HG02571 (cell line): Measurements from ENCODE around the gene TAF6.

Experiments
- ATAC-seq: cut with Tn5 transposase; IDR thresholded peaks from one replicate; pipeline ENCODE4 v1.9.1; 2021; ENCODE audit warnings: mild to moderate bottlenecking, moderate library complexity; ENCODE audit not compliant: unreplicated experiment

Gene TAF6

DNA sequence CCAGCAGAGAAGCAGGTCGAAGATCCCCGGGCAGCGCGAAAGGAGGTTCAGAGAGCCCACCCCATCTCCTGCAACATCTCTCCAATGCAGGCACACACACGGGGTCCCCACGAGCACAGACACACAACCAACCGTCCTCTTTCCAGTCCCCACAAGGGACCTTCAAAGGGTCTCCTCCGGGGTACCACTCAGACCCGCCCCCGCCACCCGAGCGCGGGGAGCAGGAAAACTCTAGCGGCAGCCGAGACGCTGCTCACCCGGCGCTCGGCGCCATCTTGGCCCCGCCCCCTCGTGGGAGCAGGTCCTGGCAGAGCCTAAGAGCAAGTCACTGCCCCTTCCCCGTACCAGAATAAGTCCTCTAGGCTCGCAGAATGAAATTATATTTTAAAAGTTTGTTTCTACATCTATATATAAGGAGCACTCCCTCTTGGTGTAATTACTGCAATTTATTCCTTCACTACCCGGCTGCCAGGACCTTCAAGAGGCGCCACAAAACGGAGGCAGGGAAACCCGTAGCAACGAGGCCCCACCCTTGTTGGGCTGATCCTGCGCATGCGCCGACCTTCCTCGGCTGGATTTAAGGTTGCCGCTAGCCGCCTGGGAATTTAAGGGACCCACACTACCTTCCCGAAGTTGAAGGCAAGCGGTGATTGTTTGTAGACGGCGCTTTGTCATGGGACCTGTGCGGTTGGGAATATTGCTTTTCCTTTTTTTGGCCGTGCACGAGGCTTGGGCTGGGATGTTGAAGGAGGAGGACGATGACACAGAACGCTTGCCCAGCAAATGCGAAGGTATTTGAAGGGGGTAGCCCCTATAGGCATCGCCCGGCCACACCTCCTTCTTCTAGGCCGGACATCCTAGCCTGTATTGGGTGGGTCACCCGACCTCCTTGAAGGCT is at the start of gene TAF6, which contains the start of gene CNPY4:
Gene TAF6, minus strand, starts transcription at position 287 of the 898 bp plus-strand sequence. CDS start 5,149 bp downstream, outside the sequence.
Gene CNPY4, plus strand, starts transcription at position 563 of the 898 bp plus-strand sequence. Its CDS starts 111 bp downstream, at position 674.
- peak; percentile 66 for ATAC-seq

DNA sequence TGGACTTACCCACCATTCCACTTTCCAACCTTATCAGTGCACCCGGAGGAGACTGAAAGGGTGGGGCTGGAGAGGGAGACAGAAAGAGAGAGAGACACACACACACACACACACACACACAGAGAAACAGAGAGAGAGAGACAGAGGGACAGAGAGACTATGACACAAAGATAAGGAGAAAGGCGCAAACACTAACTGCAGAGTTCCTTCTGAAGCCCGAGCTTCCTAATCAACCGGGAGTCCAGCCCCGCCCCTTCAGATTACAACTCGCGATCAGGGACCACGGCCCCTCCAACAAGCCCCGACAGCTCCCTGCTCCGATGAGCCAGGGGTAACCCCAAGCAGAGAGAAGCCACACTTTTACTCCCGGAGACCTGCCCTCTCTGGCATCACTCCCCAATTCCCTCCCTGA is 48.8 kb upstream of the TAF6 start:
- no peak for ATAC-seq

DNA sequence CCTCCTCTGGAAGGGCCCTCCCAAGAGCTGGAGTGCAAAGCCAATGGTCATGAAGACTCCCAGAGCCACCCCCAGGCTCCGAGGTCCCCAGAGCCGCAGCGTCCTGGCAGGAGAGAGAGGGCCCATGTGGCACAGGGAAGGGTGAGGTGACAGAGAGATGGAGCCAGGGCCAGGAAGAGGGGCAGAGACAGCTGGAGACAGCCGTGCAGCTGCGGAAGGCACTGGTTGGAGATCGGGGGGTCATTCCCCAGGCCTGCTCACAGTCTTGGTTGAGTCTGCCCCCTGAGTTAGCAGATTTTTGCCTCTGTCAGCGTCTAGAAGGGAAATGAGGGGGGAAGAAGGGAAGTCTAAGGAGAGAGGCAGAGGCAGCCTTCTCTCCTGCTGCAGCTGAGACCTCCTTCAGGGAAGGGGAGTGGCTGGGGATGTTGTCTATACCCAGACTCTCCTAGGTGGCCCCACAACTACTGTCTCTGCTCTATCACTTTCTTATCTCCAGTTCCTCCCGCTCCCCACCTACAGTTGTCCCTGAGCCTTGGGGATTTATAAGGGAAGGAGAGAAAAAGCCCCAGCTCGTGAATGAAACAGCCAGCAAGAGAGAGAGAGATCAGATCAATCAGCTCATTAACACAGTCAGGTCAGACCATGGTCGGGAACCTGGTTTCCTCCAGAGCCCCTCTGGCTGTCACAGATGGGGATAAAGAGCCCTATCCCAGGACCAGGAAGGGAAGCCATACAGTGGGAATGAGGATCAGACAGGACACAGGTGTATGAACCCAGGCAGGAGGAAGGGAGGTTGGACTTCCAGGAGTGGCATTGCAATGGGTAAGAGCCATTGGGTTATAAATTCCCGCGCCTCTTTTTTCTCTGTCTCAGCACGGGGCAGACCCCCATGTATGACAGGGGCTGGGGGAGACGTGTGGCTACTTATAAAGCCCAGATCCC is 48.1 kb upstream of the TAF6 start:
- no peak for ATAC-seq

DNA sequence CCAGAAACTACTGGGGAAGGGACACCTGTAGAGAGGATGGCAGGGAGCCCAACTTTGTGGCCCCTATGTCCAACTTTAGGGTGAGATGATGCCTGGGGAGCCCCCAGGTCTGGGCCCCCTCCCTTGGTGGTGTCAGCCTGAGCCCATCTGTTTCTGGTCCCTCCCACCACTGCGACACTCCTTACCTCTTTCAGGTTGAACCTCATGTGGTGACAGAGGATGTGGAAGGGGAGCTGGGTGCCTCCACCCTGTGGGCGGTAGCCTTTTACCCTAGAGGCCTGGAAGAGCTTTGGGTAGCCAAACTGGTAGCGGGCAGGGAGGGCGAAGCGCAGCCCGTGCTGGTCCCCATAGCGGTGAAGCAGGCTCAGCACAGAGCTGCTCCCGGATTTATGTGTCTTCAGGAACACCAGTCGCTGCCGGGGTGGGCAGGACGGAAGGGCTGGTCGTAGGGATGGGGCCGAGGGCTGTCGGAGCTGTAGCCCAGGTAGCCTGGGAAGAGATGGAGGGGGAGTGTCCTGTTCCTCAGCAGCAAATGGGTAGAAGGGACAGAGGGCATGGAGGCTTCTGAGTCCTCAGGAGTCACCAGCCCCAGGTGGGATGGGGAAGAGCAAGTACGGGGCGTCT is 47.3 kb upstream of the TAF6 start:
- no peak for ATAC-seq

DNA sequence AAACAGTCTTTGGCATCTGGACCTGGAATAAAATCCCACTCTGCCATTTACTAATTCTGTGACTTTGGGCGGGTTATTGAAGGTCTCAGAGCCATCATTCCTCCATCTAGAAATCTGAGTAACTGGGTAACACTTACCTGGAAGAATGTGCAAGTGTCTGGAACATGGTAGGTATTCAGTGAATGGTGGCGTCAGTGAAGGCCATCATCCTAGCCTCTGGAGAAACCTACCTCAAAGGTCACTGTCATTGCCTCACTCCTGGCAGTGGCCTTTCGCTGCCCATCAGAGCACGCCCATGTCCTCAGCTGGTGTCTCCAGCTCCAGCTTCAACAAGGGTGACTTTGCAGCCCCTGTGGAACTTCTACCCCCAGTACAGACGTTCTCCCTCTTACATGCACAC is 44.7 kb upstream of the TAF6 start:
- no peak for ATAC-seq

DNA sequence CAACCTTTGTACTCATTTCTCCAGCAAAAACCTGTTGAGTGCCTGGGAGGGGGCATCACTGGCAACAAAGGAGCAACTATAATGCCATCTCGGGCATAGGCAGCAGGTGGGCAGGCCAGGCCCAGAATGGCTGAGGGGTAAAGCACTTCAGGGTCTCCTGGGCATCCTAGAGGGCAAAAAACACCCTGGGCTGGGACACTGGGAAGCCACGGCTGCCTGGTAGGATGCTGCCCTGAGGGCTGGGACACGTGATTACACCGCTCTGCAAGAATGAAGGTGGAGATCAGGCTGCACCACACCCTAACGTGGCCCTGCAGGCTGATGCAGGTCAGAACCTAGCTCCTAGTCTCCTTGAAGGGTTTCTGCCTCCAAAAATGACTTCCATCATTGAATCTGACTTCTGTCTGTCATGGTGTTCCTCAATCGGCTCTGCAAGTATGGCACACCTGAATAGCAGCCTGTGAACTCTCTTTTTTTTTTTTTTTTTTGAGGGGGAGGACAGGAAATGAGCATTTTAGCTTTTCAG is 43.9 kb upstream of the TAF6 start:
- ATAC-seq = no peak

DNA sequence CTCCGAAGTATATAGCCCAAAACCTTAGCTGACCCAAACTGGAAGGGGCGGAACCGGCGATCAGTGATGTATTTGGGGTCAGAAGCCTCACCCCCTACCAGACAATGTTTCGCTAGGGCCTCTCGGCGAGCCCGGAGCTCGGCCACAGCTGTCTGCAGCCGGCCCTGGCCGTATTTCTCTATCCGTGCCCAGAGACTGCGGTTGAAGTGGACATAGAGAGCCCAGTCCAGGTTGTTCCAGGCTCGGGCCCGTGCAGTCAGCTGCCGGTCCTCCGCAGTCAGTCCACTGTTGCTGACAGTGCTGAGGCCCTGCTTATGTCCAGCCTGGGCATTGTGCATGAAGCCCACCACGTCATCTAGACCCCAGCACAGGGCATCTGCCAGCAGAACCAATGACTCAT is 40.9 kb upstream of the TAF6 start:
- ATAC-seq = no peak

DNA sequence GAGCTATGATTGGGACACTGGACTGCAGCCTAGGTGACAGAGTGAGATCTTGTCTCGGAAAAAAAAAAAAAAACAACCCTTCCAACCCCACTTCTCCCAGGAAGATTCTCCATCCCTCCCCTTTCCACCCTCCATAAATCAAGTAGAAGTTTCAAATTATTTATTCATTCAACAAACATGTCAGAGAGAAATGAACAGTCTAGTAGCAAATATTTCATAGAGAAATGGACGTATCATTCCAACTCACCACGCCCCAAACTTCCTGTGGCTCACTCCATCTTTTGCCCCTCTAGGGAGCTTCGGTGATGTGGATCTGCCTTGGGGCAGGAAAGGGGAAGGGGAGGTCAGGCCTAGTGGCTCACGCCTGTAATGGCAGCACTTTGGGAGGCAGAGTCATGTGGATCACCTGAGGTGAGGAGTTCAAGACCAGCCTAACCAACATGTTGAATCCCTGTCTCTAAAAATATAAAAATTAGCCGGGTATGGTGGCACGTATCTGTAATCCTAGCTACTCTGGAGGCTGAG is 40.0 kb upstream of the TAF6 start:
- no peak for ATAC-seq

DNA sequence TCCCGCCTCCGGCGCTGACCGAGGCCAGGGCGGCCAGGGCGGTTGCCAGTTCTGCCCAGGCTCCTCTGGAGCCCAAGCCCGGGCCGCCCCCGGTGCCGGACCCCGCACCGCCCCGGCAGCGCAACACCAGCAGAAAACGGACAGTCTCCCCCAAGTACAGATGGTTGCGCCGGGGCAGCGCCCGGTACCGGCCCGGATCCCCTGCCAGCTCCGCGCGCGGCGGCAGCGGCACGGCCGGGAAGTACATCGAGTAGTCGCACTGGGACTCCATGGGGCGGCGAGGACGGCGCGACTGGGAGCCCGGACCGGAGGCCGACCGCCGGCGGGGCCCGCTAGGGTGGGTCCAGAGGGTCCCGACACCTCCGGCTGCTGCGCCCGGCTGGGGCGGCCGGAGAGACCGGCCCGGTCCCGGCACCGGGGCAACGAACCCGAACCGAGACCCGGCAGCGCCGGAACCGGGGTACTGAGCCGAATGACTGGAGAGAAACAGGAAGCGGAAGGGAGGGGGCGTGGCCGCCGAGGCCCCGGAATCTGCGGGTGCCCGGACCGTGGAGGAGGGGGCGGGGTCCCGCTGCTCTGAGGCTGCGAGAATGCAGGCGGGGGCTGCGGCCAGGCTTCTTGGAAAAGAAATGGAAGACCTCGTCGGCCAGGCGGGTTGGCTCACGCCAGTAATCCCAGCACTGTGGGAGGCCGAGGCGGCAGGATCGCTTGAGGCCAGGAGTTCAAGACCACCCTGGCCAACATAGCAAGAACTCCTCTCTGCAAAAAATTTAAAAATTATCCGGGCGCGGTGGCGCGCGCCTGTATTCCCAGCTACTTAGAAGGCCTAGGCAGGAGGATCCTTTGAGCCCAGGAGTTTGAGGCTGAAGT is 39.3 kb upstream of the TAF6 start, which contains the start of gene TRAPPC14:
Gene TRAPPC14, minus strand, starts transcription at position 495 of the 870 bp plus-strand sequence. Its CDS starts 224 bp downstream, at position 271.
- peak; percentile 81 for ATAC-seq

DNA sequence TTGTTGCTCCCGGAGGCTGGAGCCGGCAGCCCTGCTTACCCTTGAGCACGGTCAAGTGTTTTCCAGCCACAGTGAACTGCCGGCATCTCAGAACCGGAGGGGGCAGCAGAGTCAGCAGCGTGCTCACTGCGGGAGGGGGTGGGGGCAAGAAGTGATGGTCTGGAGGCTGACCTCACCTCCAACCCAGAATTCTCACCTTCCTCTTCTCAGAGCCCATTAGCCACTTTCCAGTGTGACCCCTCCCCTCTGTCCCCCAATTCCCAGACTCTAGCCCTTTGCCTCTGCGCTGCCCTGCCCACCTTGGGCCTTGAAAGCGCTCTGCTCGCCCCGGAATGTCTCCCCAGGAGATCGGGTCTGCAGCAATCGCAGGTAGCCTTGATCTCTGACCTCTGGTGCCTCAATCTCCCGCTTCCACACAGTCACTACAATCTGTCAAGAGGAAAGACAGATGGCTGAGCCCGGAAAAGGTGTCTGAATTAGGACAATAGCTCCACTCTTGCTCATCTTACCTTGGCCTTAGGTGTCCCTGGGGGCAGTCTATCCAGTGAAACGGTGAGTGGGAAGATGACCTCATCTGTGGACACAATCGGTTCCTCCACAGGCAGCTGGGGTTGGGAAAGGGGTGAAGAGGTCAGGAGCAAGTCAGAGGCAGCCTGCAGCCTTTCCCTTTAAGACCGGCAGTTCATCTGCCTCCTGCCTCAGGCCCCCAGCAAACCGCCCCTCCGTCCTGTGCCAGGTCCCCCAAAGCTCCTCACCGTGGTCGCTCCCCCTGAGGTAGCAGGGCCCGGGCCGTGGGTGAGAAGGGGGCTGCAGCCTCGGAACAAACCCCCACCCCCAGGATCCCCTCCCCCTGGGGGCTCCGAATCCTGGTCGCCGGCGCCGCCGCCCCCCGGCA is 38.4 kb upstream of the TAF6 start:
- no peak for ATAC-seq

DNA sequence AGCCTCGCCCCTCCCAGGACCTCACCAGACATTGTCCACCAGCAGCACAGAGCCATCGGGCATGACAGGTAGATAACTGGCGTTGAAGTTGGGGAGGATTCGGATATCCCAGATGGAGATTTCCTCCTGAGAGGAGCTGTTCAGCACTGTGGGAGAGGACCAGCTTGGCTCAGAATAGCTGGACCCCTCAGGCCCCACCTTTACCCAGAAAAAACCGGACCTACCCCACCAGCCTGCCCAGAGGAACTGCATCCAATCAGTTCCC is 37.8 kb upstream of the TAF6 start:
- no peak for ATAC-seq

DNA sequence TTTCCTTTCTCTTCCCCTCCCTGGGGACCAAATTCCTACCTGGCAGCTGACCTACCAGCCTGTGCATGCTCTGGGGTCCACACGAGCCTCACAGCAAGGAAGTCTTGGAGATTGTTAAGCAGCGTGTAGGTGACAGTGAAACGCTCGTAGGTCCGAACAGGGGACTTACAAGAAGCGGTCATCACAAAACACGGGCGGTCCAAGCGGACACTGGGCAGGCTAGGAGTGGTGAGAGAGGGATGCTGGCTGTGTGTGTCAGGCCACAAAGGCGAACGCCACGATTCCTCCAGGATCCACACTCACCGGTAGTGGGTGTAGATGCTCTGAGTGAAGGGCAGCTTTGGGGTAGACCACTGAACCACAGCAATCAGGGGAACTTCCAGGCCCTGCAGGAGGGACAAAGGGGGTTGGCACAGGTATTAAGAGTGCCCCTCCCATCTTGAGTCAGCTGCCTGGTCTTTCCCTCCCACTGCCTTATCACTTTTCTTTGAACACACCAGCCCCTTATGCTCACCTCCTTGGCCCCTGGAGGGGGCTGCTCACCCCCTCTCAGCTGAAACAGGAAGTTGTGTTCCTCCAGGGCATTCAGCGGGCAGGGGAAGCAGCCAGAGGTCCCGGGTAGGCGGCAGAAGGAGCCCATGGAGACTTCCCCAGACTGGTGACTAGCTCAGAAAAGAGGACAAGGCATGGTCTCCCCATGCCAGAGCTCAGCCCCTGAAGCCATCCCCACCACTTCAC is 37.3 kb upstream of the TAF6 start:
- ATAC-seq = no peak

DNA sequence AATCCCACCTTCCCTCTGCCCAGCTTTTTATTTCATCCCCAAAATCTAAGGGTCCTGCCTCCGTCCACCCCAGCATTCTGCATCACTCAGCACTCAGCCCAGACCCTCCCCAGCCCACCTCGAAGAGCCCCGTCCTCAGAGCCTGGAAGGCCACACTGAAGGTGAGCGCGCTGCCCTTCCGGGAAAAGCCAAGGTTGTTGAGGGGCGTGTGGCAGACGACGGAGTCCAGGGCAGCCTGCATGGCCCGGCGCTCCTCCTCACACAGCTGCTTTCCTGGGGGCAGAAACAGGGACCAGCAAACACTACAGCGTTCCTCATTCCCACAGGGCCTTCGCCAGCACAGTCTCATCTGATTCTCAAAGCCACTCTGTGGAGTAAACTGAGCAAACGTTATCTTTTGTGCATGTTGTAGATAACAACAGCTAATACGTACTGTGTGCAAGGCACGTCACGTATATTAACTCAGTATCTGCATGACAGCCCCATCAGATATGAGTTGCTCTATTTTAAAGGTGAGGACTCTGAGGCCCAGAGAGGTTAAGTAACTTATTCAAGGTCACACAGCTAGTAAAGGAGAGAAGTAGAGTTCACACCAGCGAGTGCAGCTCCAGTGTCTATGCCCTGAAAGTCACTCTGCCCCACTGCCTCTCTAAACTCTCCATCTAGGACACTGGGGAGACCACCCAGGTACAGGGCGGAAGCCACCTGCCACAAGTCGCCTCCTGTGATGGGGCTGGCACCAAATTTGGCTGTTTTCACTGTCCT is 36.6 kb upstream of the TAF6 start:
- no peak for ATAC-seq

DNA sequence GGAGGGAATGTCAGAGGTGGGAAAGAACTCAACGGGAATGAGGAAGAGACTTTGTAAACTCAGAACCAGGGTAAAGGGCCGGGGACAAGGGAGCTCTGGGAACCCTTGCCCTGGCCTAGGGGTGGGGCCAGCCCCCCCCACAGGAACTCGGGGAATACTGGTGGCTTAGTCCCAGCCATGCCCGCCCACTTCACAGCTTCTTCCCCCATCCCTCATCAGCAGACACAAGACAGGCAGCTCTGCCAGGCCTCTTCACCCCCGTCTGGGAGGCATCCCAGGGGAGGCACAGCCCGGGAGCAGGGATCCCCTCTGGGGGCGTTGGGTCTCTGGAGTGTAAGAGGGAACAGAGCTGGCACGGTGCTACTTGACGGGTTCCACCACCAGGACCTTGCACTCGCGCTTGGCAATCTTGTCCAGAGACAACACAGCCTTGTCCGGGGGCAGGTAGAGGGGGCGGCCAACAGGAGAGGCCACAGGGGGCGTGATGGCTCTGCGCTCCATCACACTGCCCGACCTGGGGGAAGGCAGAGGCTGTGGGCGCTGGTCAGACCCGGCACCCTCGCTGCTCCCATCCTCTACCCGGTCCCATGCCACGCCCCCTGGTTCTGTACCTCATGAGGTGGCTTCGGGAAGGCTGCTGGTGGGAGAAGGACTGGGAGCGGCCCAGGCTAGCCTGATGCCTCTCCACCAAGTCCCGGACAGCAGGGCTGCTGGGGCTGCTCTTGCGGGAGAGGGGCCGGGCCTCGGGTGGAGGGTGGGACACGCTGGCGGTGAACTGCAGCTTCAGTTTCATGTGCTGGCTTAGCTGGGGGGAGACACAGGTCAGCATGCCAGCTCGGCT is 35.7 kb upstream of the TAF6 start:
- ATAC-seq = no peak

DNA sequence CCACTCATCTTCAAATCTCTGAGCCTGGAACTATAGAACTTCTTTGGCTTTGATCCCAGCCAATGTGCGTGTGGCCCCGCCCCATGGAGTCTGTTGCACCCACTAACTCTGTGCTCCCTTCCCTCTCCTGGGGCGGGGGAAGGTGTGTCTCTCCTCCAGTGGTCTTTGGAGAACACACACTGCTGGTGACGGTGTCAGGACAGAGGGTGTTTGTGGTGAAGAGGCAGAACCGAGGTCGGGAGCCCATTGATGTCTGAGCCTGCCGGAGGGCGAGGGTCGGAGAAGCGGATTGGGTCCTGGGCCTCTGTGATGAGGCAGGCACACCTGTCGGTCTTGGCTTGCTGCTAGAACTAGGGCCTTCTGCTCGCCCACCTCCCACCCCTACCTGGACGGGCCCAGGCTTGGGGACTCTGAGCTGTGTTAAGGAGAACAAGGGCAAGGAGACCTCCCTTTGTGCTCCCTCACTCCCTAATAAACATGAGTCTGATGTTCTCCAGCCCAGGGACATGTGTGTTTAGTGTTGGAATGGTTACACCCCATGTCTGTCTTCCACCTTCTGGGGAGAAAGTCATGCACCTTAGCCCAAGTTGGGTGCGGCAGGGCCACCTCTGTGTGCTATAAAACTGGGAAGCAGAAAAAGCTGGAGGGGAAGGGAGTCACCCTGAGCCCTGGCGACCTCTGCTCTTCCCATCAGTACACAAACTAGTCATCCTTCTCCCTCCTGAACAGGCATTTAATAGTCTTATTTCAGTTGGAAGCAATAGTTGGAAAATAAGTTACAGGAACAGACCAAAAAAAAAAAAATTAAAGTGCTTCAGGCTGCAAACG is 34.8 kb upstream of the TAF6 start:
- ATAC-seq = no peak
